ENCODE data around the gene PHPT1.

PHPT1 gene

DNA sequence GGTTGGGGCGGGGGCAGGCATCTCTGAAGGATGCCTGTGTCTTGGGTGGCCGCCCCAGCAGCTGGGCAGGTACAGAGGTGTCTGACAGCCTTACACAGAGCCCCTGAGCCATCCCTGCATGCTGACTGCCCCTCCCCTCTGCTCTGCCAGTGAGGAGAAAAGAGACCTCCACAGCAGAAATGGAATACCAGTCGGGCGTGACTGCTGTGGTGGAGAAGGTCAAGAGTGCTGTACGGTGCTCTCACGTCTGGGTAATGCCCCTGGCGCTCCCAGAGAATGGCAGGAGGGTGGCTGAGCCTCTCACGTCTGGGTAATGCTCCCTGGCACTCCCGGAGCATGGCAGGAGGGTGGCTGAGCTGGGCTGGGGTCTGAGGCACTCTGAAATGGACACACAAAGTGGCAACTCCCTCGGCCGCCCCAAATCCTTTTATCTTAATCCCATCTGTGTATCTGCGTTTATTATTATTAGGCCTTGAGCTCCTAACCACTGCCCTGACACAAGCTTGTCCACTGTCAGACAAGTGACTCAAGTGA is 43.9 kb upstream of the PHPT1 start:
- no peak overlapping the region for H3K4me3 ChIP-seq (ENCODE audit: low read depth, low read length)
- in situ Hi-C loops (cut with HindIII; ENCODE audit: low sequenced_read_pairs) = no loop called here
- TF ChIP-seq CTCF (IDR thresholded peaks at IDR 0.05; ENCODE audit: low read depth, low read length, missing control alignments) = no peak
- DNase-seq (ENCODE audit: low read depth) = no peak

DNA sequence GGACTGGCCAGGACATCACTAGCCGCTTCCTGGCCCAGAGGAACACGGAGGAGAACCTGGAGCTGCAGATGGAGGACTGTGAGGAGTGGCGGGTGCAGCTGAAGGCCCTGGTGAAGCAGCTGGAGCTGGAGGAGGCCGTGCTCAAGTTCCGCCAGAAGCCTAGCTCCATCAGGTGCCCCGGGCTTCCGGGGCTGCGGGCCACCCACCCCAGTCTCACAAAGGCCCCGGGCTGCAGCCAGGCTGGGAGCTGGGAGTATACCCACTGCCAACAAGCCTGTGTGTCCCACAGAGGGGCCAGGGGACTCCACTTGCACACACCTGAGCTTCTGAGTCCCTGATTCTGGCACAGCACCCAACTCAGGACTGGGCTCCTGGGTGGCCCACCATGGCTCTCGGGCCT is 43.1 kb upstream of the PHPT1 start:
- no peak overlapping the region for H3K4me3 ChIP-seq (ENCODE audit: low read depth, low read length)
- no peak for DNase-seq (ENCODE audit: low read depth)
- TF ChIP-seq CTCF (IDR thresholded peaks at IDR 0.05; ENCODE audit: low read depth, low read length, missing control alignments) = no peak
- in situ Hi-C loops (cut with HindIII; ENCODE audit: low sequenced_read_pairs) = no loop called here

DNA sequence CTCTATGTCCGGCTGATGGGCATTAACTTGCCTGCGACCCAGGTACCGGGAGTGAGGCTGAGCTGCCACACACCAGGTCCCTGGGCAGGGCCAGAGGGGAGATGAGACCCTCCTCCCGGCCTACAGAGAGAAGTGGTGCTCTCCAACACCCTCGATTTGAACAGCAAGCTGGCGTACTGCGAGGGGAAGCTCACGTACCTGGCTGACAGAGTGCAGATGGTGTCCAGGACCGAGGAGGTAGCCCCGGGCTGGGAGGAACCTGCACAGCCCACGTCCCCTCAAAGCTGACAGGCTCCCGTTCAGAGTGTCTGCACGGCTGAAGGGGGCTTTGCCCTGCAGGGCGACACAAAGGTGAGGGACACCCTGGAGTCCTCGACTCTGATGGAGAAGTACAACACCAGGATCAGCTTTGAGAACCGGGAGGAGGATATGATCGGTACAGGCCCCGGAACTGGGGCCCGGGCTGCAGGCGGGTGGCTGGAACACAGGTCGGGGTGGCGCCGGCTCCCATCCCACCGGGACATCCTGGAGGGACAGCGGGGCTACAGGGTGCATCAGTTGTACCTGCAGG is 42.5 kb upstream of the PHPT1 start:
- peak overlapping the region; percentile 86 for H3K4me3 ChIP-seq (ENCODE audit: low read depth, low read length)
- no peak for TF ChIP-seq CTCF (IDR thresholded peaks at IDR 0.05; ENCODE audit: low read depth, low read length, missing control alignments)
- DNase-seq (ENCODE audit: low read depth) = no peak
- in situ Hi-C loops (cut with HindIII; ENCODE audit: low sequenced_read_pairs) = no loop called here

DNA sequence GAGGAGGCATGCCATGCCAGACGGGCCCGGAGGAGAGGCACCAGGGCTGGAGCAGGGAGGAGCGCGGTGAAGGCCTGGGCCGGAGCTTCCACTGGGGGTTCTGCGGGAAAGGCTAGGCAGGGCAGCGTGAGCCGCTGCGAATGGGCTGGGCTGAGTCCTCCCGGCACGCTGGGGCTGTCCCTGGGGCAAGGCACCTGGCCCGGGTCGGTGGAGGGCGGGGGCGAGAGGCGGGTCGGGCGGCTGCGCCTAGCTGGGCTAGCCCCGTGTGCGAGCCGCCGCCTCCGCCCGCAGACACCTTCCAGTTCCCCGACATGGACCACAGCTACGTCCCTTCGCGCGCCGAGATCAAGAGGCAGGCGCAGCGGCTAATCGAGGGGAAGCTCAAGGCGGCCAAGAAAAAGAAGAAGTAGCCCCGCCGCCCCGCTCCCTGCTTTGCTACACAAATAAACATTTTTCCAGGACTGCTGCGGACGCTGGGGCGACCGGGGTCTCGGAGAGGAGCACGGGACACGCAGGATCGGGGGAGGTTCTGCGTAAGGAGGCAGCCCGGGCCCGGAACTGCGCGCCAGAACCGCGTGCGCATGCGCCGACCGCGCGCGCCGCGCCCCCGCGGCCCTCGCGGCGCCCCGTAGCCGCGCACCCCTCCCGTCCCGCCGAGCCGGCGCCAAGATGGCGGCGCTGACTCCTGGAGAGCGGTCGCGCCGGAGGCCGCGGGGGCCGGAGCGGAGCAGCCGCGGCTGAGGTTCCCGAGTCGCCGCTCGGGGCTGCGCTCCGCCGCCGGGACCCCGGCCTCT is 41.7 kb upstream of the PHPT1 start, which contains the start of gene RABL6:
TSS of gene RABL6 (plus strand) at position 668 of the 794 bp plus-strand sequence. CDS start 249 bp downstream, outside the sequence.
- no peak for TF ChIP-seq CTCF (IDR thresholded peaks at IDR 0.05; ENCODE audit: low read depth, low read length, missing control alignments)
- in situ Hi-C loops (cut with HindIII; ENCODE audit: low sequenced_read_pairs) = no loop called here
- peak within 1 kb of the TSS; percentile 86 for H3K4me3 ChIP-seq (ENCODE audit: low read depth, low read length)
- DNase-seq (ENCODE audit: low read depth) = no peak

DNA sequence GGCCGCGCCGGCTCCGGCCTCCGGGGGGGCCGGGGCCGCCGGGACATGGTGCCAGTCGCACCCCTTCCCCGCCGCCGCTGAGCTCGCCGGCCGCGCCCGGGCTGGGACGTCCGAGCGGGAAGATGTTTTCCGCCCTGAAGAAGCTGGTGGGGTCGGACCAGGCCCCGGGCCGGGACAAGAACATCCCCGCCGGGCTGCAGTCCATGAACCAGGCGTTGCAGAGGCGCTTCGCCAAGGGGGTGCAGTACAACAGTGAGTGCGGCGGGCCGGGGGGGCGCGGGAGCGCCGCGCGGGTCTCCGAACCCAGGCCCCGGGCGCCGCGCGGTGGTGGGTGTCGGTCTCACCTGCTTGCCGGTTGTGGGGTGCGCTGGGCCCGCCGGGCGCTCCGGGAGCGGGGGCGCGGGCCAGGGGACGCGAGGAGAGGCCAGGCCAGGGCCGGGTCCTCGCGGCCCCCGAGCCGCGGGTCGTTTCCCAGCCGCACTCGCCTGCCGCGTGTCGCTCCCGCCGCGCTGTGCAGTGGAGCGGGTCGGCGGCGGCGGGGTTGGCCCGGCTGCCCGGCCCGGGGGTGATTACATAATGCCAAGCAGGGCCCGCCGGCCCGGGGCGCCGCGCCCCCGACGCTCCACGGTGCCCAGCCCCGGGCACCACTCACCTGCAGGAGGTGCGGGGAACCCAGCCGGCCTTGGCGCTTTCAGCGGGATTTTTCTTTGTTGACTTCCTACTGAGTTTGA is 41.0 kb upstream of the PHPT1 start:
- in situ Hi-C loops (cut with HindIII; ENCODE audit: low sequenced_read_pairs) = no loop called here

More for the DNA sequence above, 41.0 kb upstream of the PHPT1 start:
- TF ChIP-seq CTCF (IDR thresholded peaks at IDR 0.05; ENCODE audit: low read depth, low read length, missing control alignments) = no peak
- no peak for DNase-seq (ENCODE audit: low read depth)
- peak overlapping the region; percentile 86 for H3K4me3 ChIP-seq (ENCODE audit: low read depth, low read length)
